Measurements from ENCODE around the gene PIP4P1. TPM values are rescaled to one million over a fixed set of nuclear protein-coding genes. Genes with fewer than 3 reads are reported as not detected.

The PIP4P1 gene
- total and polyA plus RNA-seq, 12 donors = 10.6 to 60.1 (median 29.5) TPM

DNA sequence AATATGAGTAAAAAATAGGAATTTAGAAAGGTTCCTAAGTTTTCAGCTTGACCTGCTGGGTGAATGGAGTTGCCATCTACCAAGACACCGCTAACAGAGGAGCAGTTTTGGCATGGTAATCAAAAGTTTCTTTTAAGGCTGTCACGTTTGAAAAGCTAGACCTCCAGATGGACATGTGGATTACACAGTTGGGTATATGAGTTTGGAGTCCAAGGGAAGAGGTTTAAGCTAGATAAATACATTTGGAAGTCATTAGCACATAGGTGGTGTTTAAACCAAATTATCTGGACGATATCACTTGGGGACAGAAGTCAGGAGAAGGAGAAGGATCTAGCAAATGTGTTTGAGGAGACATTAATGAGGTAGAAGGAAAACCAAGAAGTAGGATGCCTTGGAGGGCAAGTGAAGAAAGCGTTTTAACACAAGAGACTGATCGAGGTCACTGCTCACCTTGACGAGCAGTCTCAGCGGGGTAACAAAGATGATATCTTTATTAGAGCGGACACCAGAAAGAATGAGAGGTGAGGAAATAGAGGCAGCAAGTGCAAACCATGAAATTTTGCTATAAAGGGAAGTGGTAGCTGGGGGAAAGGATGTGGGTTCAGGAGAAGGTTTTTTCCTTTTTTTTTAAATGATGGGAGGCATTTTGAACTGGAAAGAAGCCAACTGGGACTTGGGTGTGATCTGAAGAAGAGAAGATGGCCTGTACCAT is 25.6 kb upstream of the PIP4P1 start:
- no peak overlapping the region for H3K27ac ChIP-seq
- no peak for DNase-seq

DNA sequence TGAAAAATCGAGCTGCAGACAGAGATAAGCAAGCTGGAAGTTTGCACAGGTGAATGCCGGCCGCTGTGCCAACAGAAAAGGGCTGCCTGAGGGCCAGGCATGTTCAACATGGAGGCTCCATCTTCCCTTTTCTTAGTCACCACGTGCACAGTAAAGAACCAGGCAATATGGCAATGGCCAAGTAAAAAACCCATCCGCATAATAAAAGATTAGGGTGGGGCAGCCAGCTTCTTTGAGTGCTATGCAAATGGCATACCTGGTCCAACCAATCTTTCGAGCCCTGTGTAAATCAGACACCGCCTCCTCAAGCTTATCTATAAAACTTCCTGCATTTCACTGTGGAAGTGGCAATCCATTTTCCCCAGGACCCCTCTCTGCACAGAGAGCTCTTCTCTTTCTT is 24.7 kb upstream of the PIP4P1 start:
- H3K27me3 ChIP-seq = no peaks in the 10 kb centered on the region

More for the DNA sequence above, 25.6 kb upstream of the PIP4P1 start:
- Histone ChIP-seq H3K4me1 (replicated peaks in 1 of 2) (no peaks in the 10 kb centered on the region), H3K4me3 (no peak overlapping the region), H3K9me3 (replicated peaks in 1 of 3) (no peaks in the 10 kb centered on the region), H3K27me3 (no peaks in the 10 kb centered on the region), H3K36me3 (replicated peaks in 1 of 2) (no peaks in the 10 kb centered on the region)
- TF ChIP-seq, protein P1, sequence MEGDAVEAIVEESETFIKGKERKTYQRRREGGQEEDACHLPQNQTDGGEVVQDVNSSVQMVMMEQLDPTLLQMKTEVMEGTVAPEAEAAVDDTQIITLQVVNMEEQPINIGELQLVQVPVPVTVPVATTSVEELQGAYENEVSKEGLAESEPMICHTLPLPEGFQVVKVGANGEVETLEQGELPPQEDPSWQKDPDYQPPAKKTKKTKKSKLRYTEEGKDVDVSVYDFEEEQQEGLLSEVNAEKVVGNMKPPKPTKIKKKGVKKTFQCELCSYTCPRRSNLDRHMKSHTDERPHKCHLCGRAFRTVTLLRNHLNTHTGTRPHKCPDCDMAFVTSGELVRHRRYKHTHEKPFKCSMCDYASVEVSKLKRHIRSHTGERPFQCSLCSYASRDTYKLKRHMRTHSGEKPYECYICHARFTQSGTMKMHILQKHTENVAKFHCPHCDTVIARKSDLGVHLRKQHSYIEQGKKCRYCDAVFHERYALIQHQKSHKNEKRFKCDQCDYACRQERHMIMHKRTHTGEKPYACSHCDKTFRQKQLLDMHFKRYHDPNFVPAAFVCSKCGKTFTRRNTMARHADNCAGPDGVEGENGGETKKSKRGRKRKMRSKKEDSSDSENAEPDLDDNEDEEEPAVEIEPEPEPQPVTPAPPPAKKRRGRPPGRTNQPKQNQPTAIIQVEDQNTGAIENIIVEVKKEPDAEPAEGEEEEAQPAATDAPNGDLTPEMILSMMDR (IDR thresholded peaks at IDR 0.05) = no peak
- no peak for TF ChIP-seq POLR2A (IDR thresholded peaks at IDR 0.05)
- intact Hi-C loops (cut with DNase I) = no loop called here
- 65 to 76% (median 68%) methylated on average over 8 of the region's 8 CpGs for WGBS, 4 donors

DNA sequence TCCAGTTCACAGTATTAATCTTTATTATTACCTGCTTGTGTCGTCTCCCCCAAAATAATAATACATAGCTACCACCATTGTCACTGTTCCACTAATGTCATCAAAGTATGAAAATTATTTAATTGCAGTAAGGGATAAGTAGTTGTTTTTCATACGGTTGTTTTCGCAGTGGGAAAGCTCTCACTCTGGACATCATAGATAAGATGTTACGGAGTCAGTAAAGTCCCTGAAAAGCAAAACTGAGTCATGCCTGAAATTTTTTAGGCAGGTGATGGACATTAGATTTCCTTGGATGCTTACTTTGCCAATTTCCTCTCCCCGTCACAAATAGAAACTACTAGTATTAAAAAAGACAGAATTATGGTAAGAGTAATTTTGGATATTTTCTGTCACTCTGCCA is 21.1 kb upstream of the PIP4P1 start:
- Histone ChIP-seq H3K27me3 (no peaks in the 10 kb centered on the region), H3K4me1 (replicated peaks in 1 of 2) (peaks cover 0 to 9% of the 10 kb centered on the region in 2 donors), H3K27ac (no peak overlapping the region), H3K36me3 (replicated peaks in 1 of 2) (no peaks in the 10 kb centered on the region), H3K9me3 (replicated peaks in 1 of 3) (no peaks in the 10 kb centered on the region), H3K4me3 (no peak overlapping the region)
- DNase-seq = no peak
- WGBS, 4 donors = 72 to 77% (median 76%) methylated on average over 5 of the region's 5 CpGs
- TF ChIP-seq, protein P1 (IDR thresholded peaks at IDR 0.05) = no peak
- no peak for TF ChIP-seq POLR2A (IDR thresholded peaks at IDR 0.05)
- intact Hi-C loops (cut with DNase I) = no loop called here

More for the DNA sequence above, 24.7 kb upstream of the PIP4P1 start:
- Histone ChIP-seq H3K4me1 (replicated peaks in 1 of 2) (no peaks in the 10 kb centered on the region), H3K9me3 (replicated peaks in 1 of 3) (no peaks in the 10 kb centered on the region), H3K36me3 (replicated peaks in 1 of 2) (no peaks in the 10 kb centered on the region), H3K27ac (no peak overlapping the region), H3K4me3 (no peak overlapping the region)
- no peak for DNase-seq
- no peak for TF ChIP-seq POLR2A (IDR thresholded peaks at IDR 0.05)
- WGBS, 4 donors = 67 to 74% (median 68%) methylated on average over 7 of the region's 7 CpGs
- intact Hi-C loops (cut with DNase I) = no loop called here

DNA sequence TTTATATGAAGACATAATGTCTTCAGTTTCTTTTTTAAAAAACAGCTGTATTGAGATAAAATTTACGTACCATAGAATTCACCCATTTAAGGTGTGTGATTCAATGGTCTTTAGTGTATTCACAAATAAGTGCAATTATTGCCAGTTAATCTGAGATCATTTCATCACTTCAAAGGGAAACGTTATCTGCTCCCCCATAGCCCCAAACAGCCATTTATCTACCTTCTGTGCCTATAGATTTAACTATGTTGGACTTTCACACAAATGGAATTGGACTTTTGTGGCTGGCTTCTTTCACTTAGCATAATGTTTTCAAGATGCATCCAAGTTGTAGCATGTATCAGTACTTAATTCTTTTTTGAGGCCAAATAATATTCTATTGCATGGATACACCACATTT is 17.7 kb upstream of the PIP4P1 start:
- Histone ChIP-seq H3K36me3 (replicated peaks in 1 of 2) (peaks cover 0 to 31% of the 10 kb centered on the region in 2 donors), H3K4me3 (no peak overlapping the region), H3K27ac (no peak overlapping the region), H3K9me3 (replicated peaks in 1 of 3) (no peaks in the 10 kb centered on the region), H3K4me1 (replicated peaks in 1 of 2) (peaks cover 0 to 19% of the 10 kb centered on the region in 2 donors), H3K27me3 (no peaks in the 10 kb centered on the region)
- intact Hi-C loops (cut with DNase I) = no loop called here
- TF ChIP-seq, protein P1 (IDR thresholded peaks at IDR 0.05) = no peak
- no peak for TF ChIP-seq POLR2A (IDR thresholded peaks at IDR 0.05)
- 86 to 93% (median 88%) methylated on average over 2 of the region's 2 CpGs for WGBS, 4 donors
- no peak for DNase-seq
